ENCODE results near the gene TMEM130. TPM values are rescaled to one million over a fixed set of nuclear protein-coding genes. Genes with fewer than 3 reads are reported as not detected.

The TMEM130 gene
- total RNA-seq, 1 donor from 2014 or later, result not detected

DNA sequence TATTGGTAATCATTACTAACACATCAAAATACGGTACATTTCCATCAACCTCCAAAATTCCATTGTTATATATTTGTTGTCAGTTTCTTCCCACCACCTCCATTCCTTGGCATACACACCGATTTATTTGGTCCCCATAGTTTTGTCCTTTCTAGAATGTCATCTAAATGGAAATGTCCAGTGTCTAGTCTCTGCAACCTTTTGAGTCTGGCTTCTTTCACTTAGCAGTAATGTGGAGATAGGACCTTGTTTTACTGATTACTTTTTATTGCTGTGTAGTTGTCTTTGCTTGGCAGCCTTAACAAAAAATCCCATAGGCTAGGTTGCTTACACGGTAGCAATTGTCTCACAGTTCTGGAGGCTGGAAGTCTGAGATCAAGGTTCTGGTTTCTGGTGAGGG lies 31.0 kb upstream of the TMEM130 start:
- TF ChIP-seq CTCF (IDR thresholded peaks at IDR 0.05; ENCODE audit: insufficient read depth, low read length, severe bottlenecking), result no peak
- peaks cover 29% of the 10 kb centered on the region for H3K36me3 ChIP-seq (ENCODE audit: control insufficient read depth, insufficient read depth, low read length)
- no peak overlapping the region for H3K4me3 ChIP-seq (ENCODE audit: low read depth, low read length)
- DNase-seq (ENCODE audit: low read depth) (no peak), FAIRE-seq (no peak)
- H3K27me3 ChIP-seq (ENCODE audit: control insufficient read depth, insufficient read depth, low read length), result no peaks in the 10 kb centered on the region

GRCh38 chr7:98899816-98900215 lies 30.0 kb upstream of the TMEM130 start:
- Histone ChIP-seq H3K27me3 (ENCODE audit: control insufficient read depth, insufficient read depth, low read length) (no peaks in the 10 kb centered on the region), H3K36me3 (ENCODE audit: control insufficient read depth, insufficient read depth, low read length) (peaks cover 25% of the 10 kb centered on the region), H3K4me3 (ENCODE audit: low read depth, low read length) (no peak overlapping the region)
- TF ChIP-seq CTCF (IDR thresholded peaks at IDR 0.05; ENCODE audit: insufficient read depth, low read length, severe bottlenecking), result no peak
- DNase-seq (ENCODE audit: low read depth) (no peak), FAIRE-seq (peak; percentile 73)

- DNase-seq (ENCODE audit: low read depth), result no peak
- Histone ChIP-seq H3K36me3 (ENCODE audit: control insufficient read depth, insufficient read depth, low read length) (peaks cover 8% of the 10 kb centered on the region), H3K27me3 (ENCODE audit: control insufficient read depth, insufficient read depth, low read length) (no peaks in the 10 kb centered on the region), H3K4me3 (ENCODE audit: low read depth, low read length) (no peak overlapping the region)
- no peak for TF ChIP-seq CTCF (IDR thresholded peaks at IDR 0.05; ENCODE audit: insufficient read depth, low read length, severe bottlenecking)
- no peak for FAIRE-seq
Measured at GRCh38 chr7:98892609-98893008, 22.8 kb upstream of the TMEM130 start.

DNA sequence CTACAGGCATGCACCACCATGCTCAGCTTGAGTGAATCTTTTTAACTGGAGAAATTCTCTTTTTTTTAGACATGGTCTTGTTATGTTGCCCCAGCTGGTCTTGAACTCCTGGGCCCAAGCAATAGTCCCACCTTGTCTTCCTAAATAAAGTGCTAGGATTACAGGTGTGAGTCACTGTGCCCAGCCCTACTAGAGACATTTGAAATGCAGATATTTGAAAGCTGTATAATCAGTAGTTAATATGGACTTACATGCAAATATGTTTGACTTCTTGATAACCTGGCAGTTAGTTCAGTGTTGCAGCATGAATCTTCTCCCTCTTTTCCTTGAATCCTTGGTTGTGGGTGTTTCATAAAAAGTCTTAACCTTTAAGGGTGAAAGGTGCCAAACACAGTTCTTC lies 17.2 kb upstream of the TMEM130 start:
- FAIRE-seq (no peak), DNase-seq (ENCODE audit: low read depth) (no peak)
- Histone ChIP-seq H3K27me3 (ENCODE audit: control insufficient read depth, insufficient read depth, low read length) (no peaks in the 10 kb centered on the region), H3K4me3 (ENCODE audit: low read depth, low read length) (no peak overlapping the region), H3K36me3 (ENCODE audit: control insufficient read depth, insufficient read depth, low read length) (peaks cover 11% of the 10 kb centered on the region)
- TF ChIP-seq CTCF (IDR thresholded peaks at IDR 0.05; ENCODE audit: insufficient read depth, low read length, severe bottlenecking), result no peak

DNA sequence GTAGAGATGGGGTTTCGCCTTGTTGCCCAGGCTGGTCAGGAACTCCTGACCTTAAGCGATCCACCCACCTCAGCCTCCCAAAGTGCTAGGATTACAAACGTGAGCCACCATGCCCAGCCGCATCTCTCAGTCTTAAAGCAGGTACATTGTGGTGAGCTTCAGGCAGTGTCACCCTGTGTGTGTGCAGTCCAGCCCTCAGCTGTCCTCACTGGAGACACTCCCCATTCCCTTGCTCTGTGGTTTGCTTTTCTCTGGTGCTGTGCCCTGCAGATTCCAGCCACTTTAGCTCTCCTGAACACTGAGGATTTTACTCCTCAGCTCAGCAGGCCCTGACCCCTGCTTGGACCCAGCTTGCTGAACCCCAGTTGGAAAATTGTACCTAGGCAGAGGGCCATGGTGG lies 14.6 kb upstream of the TMEM130 start:
- DNase-seq (ENCODE audit: low read depth), result no peak
- Histone ChIP-seq H3K36me3 (ENCODE audit: control insufficient read depth, insufficient read depth, low read length) (peaks cover 11% of the 10 kb centered on the region), H3K27me3 (ENCODE audit: control insufficient read depth, insufficient read depth, low read length) (no peaks in the 10 kb centered on the region), H3K4me3 (ENCODE audit: low read depth, low read length) (no peak overlapping the region)
- TF ChIP-seq CTCF (IDR thresholded peaks at IDR 0.05; ENCODE audit: insufficient read depth, low read length, severe bottlenecking), result no peak
- no peak for FAIRE-seq

DNA sequence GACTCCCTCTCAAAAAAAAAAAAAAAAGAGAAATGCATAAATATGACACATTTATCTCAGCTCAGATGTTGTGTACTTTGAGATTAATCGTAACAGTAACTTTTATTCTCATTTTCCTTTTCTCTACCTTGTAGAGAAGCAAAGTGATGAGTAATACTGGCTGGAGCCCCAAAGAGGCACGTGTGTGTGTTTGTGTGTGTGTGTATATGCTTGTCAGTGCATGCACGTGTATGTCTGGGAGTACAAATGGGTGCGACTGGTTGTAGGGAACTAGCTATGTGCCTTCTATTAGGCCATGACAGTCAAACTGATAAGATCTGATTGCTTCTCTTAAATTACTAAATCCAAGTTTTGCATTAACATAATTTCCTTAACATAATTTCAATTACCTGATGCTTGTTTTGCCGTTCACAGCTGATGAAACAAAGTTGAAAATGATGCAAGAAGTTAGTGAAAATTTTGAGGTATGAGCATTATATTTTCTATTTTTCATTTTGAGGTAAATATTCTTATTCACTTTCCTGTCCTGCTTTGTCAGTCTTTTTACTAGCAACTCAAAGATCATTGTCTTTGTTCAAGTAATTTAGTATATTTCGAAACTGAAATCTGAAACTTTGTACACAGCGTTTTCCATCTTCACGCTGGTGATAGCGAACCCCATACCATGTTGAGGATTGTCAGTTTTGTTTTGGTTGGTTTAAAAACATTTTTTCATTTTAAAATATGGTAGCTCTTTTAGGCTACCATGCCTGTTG lies 11.9 kb upstream of the TMEM130 start:
- TF ChIP-seq CTCF (IDR thresholded peaks at IDR 0.05; ENCODE audit: insufficient read depth, low read length, severe bottlenecking), result no peak
- H3K4me3 ChIP-seq (ENCODE audit: low read depth, low read length), result no peak overlapping the region
- peaks cover 9% of the 10 kb centered on the region for H3K36me3 ChIP-seq (ENCODE audit: control insufficient read depth, insufficient read depth, low read length)
- FAIRE-seq, result no peak
- DNase-seq (ENCODE audit: low read depth), result peak; percentile 68
- no peaks in the 10 kb centered on the region for H3K27me3 ChIP-seq (ENCODE audit: control insufficient read depth, insufficient read depth, low read length)
